HG03558 (cell line): ENCODE measurements around the gene RSRC1.
"Not testable (repeated sequence)": the region's sequence is repeated elsewhere in the genome, so short reads cannot be mapped to it uniquely, and the experiment has no call there.

Source experiments
- ATAC-seq: cut with Tn5 transposase; IDR thresholded peaks from one replicate; pipeline ENCODE4 v1.9.1; 2021; ENCODE audit warnings: moderate number of reproducible peaks; ENCODE audit not compliant: unreplicated experiment; ENCODE audit errors: extremely low read depth

Gene RSRC1

GRCh38 chr3:158109804-158110657 lies at the start of gene RSRC1:
RSRC1 (plus strand) TSS chr3:158110089; CDS start chr3:158122105, 12,016 bp downstream.
- peak; percentile 78 for ATAC-seq

GRCh38 chr3:158065574-158065973 lies 44.3 kb upstream of the RSRC1 start:
- not testable (repeated sequence) for ATAC-seq

- ATAC-seq, result no peak
Observed at GRCh38 chr3:158072790-158073189, 37.1 kb upstream of the RSRC1 start.

- no peak for ATAC-seq
Observed at GRCh38 chr3:158074591-158074990, 35.3 kb upstream of the RSRC1 start.

GRCh38 chr3:158079599-158079998 lies 30.3 kb upstream of the RSRC1 start:
- no peak for ATAC-seq

GRCh38 chr3:158084651-158085050 lies 25.2 kb upstream of the RSRC1 start:
- ATAC-seq, result no peak

- no peak for ATAC-seq
Observed at GRCh38 chr3:158085358-158085757, 24.5 kb upstream of the RSRC1 start.

GRCh38 chr3:158085931-158086330 lies 24.0 kb upstream of the RSRC1 start:
- ATAC-seq, result no peak

GRCh38 chr3:158086361-158086760 lies 23.5 kb upstream of the RSRC1 start:
- no peak for ATAC-seq

GRCh38 chr3:158086776-158087175 lies 23.1 kb upstream of the RSRC1 start:
- ATAC-seq, result no peak

- no peak for ATAC-seq
Observed at GRCh38 chr3:158091531-158091930, 18.4 kb upstream of the RSRC1 start.

- ATAC-seq, result no peak
Observed at GRCh38 chr3:158093526-158093925, 16.4 kb upstream of the RSRC1 start.

GRCh38 chr3:158094235-158095110 lies 15.4 kb upstream of the RSRC1 start:
- ATAC-seq, result no peak

GRCh38 chr3:158095111-158095813 lies 14.6 kb upstream of the RSRC1 start:
- no peak for ATAC-seq

- ATAC-seq, result no peak
Observed at GRCh38 chr3:158095814-158096704, 13.8 kb upstream of the RSRC1 start.

GRCh38 chr3:158097081-158097592 lies 12.8 kb upstream of the RSRC1 start:
- no peak for ATAC-seq

- ATAC-seq, result peak; percentile 86
Observed at GRCh38 chr3:158097593-158098308, 12.1 kb upstream of the RSRC1 start.

- no peak for ATAC-seq
Observed at GRCh38 chr3:158098309-158098639, 11.6 kb upstream of the RSRC1 start.
